PC-3 (cell line): ENCODE data around the gene C8B. TPM values are rescaled to one million over a fixed set of nuclear protein-coding genes. Genes with fewer than 3 reads are reported as not detected.

Source experiments
- ATAC-seq: fragments of 200-7000 bp; cut with Tn5 transposase; 2 replicates; pipeline ENCODE4 v1.9.1; 2020; ENCODE audit warnings: mild to moderate bottlenecking, moderate library complexity
- BruUV-seq: library from RNA; stranded (reverse); fragments of 400-500 nt; replicated peaks from 2 replicates; lab custom pipeline; 2021; lab: Mats Ljungman, UMichigan
- CTCF ChIA-PET: fragments of 300-600 bp; sonication (Branson Sonifier 250); formaldehyde crosslinking; loops from one replicate; lab custom pipeline; 2022; ENCODE audit warnings: antibody characterized with exemption; lab: Charles Lee
- POLR2A ChIA-PET: fragments of 300-600 bp; sonication (Branson Sonifier 250); formaldehyde crosslinking; loops from one replicate; lab custom pipeline; 2022; ENCODE audit warnings: antibody characterized with exemption; ENCODE audit not compliant: unreplicated experiment; lab: Charles Lee
- DNase-seq: peaks from one replicate; pipeline ENCODE4 v3.0.0-alpha.2; 2015
- H2AFZ ChIP-seq: fragments of 300-600 bp; sonication (generic); 2 replicates; pipeline ENCODE4 v1.6.0; 2016; ENCODE audit warnings: antibody characterized with exemption, low read length
- H3F3A ChIP-seq: fragments of 300-600 bp; sonication (generic); one replicate; pipeline ENCODE4 v1.6.0; 2017; ENCODE audit warnings: antibody characterized with exemption, low read length, control low read depth, mild to moderate bottlenecking; ENCODE audit not compliant: unreplicated experiment
- H3K27ac ChIP-seq: fragments of 300-600 bp; sonication (generic); 2 replicates; pipeline ENCODE4 v1.5.1; 2016; ENCODE audit warnings: mild to moderate bottlenecking, low read length
- H3K27me3 ChIP-seq: fragments of 300-600 bp; sonication (generic); 2 replicates; pipeline ENCODE4 v1.6.1; 2016; ENCODE audit warnings: low read length, mixed read lengths
- H3K36me3 ChIP-seq: fragments of 300-600 bp; sonication (generic); 2 replicates; pipeline ENCODE4 v1.6.1; 2016; ENCODE audit warnings: low read depth, mixed run types, low read length, mixed read lengths
- H3K4me1 ChIP-seq: fragments of 300-600 bp; sonication (generic); 2 replicates; pipeline ENCODE4 v1.5.1; 2016; ENCODE audit warnings: low read length; ENCODE audit not compliant: insufficient read depth
- H3K4me2 ChIP-seq: fragments of 300-600 bp; sonication (generic); 2 replicates; pipeline ENCODE4 v1.6.0; 2016; ENCODE audit warnings: low read length
- H3K4me3 ChIP-seq: fragments of 300-600 bp; sonication (generic); 2 replicates; pipeline ENCODE4 v1.5.1; 2016; ENCODE audit warnings: mild to moderate bottlenecking, low read length, mixed read lengths
- H3K79me2 ChIP-seq: fragments of 300-600 bp; sonication (generic); 2 replicates; pipeline ENCODE4 v1.6.1; 2017; ENCODE audit warnings: low read length, mixed read lengths
- H3K9ac ChIP-seq: fragments of 300-600 bp; sonication (generic); 2 replicates; pipeline ENCODE4 v1.6.0; 2016; ENCODE audit warnings: mild to moderate bottlenecking, low read length
- H3K9me2 ChIP-seq: fragments of 300-600 bp; sonication (generic); replicated peaks from 2 replicates; pipeline ENCODE4 v1.6.1; 2016; ENCODE audit warnings: mixed run types, low read length, mixed read lengths
- H3K9me3 ChIP-seq: fragments of 300-600 bp; sonication (generic); 2 replicates; pipeline ENCODE4 v1.6.1; 2016; ENCODE audit warnings: low read length, mixed read lengths
- H4K20me1 ChIP-seq: fragments of 300-600 bp; sonication (generic); 2 replicates; pipeline ENCODE4 v1.6.1; 2016; ENCODE audit warnings: low read length, mixed read lengths
- CTCF ChIP-seq: fragments of 300-600 bp; sonication (generic); conservative IDR thresholded peaks from 2 replicates; pipeline ENCODE4 v1.5.1; 2017; ENCODE audit warnings: antibody characterized with exemption, low read depth, mild to moderate bottlenecking, low read length
- EZH2 ChIP-seq: fragments of 300-600 bp; sonication (generic); IDR thresholded peaks from one replicate; pipeline ENCODE4 v1.6.1; 2017; ENCODE audit warnings: antibody characterized with exemption, mild to moderate bottlenecking, low read length; ENCODE audit not compliant: unreplicated experiment
- EZH2phosphoT487 ChIP-seq: fragments of 300-600 bp; sonication (generic); IDR thresholded peaks from 2 replicates; pipeline ENCODE4 v1.6.1; 2018; ENCODE audit warnings: mild to moderate bottlenecking, antibody characterized with exemption, low read length, borderline replicate concordance
- intact Hi-C: fragments of 100-400 bp; cut with micrococcal nuclease; formaldehyde crosslinking; loops from 2 replicates; pipeline ENCODE4 v1.9.0; 2023
- total RNA-seq: library from RNA; depleted of rRNA; stranded (reverse); fragments of >200 nt; gene quantifications from 2 replicates; pipeline ENCODE4 v1.2.3, GENCODE V29; 2014; rRNA removed

Gene C8B
- total RNA-seq, 1 experiment from 2014 or later: not detected

- TF ChIP-seq EZH2phosphoT487 (no peak), EZH2 (no peak), CTCF (no peak)
- H2AFZ ChIP-seq: no peak overlapping the region
- no peaks in the 10 kb centered on the region for H3K79me2 ChIP-seq
- H3K27me3 ChIP-seq: peaks cover 28% of the 10 kb centered on the region
- DNase-seq (no peak), ATAC-seq (no peak)
- no TSS peak for BruUV-seq
- H4K20me1 ChIP-seq: no peaks in the 10 kb centered on the region
- no peak overlapping the region for H3K27ac ChIP-seq
- no peaks in the 10 kb centered on the region for H3F3A ChIP-seq
- H3K9ac ChIP-seq: no peak overlapping the region
- POLR2A ChIA-PET: no interaction called here
- H3K9me3 ChIP-seq: no peaks in the 10 kb centered on the region
- no peaks in the 10 kb centered on the region for H3K36me3 ChIP-seq
- no peaks in the 10 kb centered on the region for H3K4me1 ChIP-seq
- H3K4me3 ChIP-seq: no peak overlapping the region
- no peak overlapping the region for H3K4me2 ChIP-seq
- no peaks in the 10 kb centered on the region for H3K9me2 ChIP-seq
- intact Hi-C loops: no loop called here
- CTCF ChIA-PET: no interaction called here
Measured at GRCh38 chr1:56880774-56881173, 85.0 kb downstream of the C8B start.

Other genes starting within 250 kb of the C8B start
- not detected in 2 replicates for gene FYB2, start 146.6 kb downstream of the C8B start, total RNA-seq
- gene C8A, start 111.2 kb downstream of the C8B start, total RNA-seq: not detected in 2 replicates